NCI-H2196 (cell line): ENCODE data around the gene C1orf159.
A peak's percentile ranks its signal among the peaks of the same experiment; 100 is the strongest.
"Not testable (repeated sequence)": the region's sequence is repeated elsewhere in the genome, so short reads cannot be mapped to it uniquely, and the experiment has no call there.

Source experiments
- DNase-seq: peaks from one replicate; lab custom pipeline; 2025; ENCODE audit not compliant: unreplicated experiment; lab: John Stamatoyannopoulos, UW

C1orf159 gene

GRCh38 chr1:1150100-1150499 is 34.2 kb upstream of the C1orf159 start:
- no peak for DNase-seq

DNA sequence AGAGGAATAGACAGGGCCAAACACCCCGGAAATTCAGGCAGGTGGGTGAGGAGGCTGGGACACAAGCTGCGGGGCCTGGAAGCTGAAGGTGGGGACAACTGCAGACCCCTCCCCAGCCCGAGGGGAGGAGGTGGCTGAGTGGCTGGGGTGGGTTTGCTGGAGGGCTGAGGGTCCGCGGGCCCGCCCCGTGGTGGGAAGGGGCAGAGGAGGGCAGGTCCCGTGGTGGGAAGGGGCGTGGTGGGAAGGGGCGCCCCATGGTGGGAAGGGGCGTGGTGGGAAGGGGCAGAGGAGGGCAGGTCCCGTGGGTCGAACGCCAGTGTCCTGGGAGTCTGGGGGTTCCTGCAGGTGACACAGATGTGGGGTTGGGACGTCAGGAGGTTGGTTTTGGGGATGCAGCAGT is 33.5 kb upstream of the C1orf159 start:
- no peak for DNase-seq

DNA sequence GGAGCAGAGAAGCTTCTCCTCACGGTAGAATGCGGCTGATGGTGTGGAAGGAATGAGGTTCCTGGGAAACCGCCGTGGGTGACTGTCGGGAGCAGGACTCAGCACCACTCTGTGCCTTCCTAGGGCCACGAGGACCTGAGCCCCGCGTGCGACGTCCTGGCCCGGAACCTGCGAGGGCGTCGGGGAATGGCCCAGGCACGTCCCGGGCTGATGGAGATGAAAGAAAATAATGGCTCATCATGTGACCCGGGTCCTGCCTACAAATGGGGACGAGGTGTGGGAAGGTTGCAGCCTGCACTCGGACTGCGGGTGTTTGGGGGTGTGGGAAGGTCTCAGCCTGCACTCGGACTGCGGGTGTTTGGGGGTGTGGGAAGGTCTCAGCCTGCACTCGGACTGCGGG is 32.7 kb upstream of the C1orf159 start:
- no peak for DNase-seq

GRCh38 chr1:1148061-1148460 is 32.2 kb upstream of the C1orf159 start:
- DNase-seq, result no peak

DNA sequence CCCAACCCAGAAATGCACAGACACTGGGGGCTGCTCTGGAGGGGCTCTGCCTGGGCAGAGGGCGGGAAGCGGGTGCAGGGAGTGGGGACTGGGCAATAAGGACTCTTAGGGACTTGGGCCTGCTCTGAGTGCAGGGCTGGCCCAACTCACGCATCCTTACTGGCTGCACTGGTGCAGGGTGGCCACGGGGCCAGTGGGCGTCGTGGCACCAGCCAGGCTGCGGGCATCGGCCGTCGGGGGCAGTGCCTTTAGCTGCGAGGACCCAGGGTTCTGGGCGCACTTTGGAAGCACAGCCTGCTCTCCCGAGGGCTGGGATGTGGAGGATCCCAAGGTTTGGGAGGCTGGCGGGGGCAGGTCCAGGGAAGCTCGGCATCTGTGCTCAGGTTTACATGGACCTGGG is 30.7 kb upstream of the C1orf159 start:
- no peak for DNase-seq

DNA sequence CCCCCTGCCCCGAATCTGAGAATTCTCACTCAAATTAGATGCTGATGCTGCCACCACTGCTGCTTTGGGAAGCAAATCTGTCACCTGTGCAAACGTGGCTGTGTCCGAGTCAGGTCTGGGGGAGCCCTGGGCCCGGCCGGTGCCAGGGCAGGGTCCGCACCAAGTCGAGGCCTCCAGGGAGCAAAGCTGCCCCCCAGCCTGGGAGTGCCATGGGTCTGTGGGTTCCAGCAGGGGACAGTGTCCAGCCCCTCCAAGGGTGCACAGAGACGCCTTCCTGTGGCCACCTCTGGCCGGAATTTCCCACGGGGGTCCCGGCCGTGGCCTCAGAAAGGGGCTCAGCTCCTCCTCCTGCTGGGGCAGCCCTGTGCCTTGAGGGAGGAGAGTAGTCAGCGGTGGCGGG is 30.1 kb upstream of the C1orf159 start:
- no peak for DNase-seq

DNA sequence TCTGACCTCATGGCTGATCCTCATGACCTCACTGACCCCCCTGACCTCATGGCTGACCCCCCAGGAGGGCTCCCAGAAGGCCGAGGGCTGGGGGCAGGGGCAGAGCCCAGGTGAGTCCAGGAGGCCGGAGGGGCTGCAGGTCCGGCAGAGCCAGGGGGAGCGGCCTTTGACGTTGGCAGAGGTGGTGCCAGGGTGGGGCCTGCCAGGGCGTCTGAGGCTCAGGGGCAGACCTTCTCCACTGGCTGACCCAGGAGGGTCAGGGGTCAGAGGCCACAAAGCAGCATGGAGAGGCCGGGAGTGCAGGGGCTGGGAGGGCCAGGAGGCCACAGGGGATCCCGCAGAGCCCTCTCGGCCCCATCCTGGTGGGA is 29.6 kb upstream of the C1orf159 start:
- no peak for DNase-seq

DNA sequence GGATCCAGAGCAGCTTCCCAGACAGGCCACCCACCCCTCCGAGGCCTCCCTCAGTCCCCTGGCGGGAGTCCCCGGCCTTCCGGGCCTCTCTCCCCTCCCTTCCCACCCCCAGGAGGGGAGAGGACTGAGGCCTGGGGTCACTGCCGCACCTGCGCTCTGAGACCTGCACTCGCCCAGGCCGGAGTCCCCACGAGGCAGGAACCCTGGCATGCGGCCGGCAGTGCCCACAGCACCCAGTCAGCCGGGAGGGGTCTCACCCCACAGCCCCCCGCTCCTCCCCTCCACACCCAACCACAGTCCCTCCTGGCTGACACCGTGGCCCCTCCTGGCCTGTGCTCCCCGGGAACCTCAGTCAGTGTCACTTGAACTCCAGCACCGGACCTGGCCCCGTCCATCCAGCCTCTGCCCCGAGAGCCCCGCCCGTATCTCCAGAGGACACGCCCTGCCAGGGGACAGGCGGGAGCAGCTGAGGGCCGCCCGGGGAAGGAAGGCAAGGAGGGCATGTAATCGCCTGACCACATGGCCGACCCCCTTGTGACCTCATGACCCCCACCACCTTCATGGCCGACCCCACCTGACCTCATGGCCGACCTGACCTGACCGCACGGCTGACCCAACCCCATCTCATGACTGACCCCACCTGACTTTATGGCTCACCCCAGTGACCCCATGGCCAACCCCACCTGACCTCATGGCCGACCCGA is 29.1 kb upstream of the C1orf159 start:
- DNase-seq, result no peak

- DNase-seq, result peak; percentile 89
Measured at GRCh38 chr1:1144122-1144842, 28.4 kb upstream of the C1orf159 start.

- no peak for DNase-seq
Measured at GRCh38 chr1:1143636-1144035, 27.7 kb upstream of the C1orf159 start.

- DNase-seq, result no peak
Measured at GRCh38 chr1:1142844-1143243, 27.0 kb upstream of the C1orf159 start.

DNA sequence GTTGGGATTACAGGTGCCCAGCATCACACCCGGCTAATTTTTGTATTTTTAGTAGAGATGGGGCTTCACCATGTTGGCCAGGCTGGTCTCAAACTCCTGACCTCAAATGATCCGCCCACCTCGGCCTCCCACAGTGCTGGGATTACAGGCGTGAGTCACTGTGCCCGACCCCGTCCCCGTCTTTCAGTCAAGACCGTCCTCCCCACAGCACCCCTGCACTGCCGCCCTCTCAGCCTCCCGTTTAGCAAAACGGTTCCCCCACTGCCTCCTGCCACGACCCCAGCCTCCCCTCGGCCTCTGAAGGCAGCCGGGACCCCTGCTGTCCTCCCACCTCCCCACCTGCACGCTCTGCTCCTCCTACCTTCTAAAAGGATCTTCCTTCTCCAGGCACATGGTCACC is 26.5 kb upstream of the C1orf159 start:
- DNase-seq, result not testable (repeated sequence)

- DNase-seq, result no peak
Measured at GRCh38 chr1:1141911-1142250, 26.0 kb upstream of the C1orf159 start.

DNA sequence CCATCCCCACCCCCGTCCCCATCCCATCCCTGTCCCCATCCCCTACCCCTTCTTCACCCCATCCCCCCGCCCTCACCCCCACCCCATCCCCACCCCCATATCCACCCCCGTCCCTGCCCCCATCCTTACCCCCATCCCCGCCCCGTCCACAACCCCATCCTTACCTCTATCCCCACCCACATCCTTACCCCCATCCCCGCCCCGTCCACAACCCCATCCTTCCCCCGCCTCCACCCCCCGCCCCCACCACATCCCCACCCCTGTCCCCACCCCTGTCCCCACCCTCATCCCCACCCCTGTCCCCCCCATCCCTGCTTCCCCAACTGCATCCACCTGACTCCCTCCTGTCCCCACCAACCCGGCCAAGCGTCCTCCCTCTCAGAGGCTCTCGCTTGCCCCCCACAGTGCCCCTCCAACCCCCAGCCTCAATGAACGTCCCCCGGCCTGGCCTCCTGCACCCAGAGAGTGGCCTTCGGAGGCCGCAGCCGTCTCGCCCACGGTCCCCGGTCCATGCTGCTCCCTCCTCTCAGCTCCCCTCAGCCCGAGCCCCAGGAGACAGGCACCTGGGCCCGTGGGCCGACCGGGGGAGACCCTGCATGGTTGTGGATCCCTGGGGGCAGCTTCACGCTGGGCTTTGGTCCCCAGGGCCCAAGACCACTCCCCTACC is 25.5 kb upstream of the C1orf159 start:
- DNase-seq, result no peak

GRCh38 chr1:1140673-1141072 is 24.8 kb upstream of the C1orf159 start:
- no peak for DNase-seq

DNA sequence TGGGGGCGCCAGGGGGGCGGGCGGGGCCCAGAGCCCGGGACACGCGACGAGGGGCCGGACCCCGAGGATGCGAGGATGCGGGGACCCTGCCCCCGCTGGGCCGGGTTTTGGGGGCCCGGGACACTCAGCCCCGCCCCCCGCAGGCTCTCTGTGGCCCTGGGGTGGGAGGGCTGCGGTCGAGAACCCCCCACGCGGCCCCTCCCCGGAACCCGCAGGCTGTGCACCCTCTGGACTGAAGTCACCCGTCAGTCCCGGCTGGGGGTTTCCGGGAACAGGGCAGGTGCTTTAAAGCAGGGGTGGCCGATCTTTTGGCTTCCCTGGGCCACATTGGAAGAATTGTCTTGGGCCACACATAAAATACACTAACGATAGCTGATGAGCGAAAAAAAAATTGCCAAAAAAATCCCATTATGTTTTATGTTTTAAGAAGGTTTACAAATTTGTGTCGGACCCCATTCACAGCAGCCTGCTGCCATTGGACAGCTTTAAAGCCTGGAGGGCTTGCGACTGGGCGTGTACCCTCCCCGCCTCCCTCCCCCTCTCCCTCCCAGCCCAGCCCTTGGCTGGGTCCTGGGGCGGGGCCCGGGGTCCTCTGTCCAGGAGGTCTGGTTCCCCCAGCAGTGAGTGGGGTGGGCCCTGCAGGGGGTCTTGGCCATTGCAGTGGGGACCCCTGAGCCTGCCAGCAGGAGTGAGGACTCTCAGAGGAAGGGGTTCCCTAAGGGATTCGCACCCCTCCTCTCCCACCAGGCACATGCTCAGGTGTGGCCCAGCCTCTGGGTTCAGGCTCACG is 21.6 kb upstream of the C1orf159 start:
- peak; percentile 34 for DNase-seq

- DNase-seq, result peak; percentile 85
Measured at GRCh38 chr1:1136547-1137230, 20.8 kb upstream of the C1orf159 start.

- peak; percentile 29 for DNase-seq
Measured at GRCh38 chr1:1135339-1136136, 19.6 kb upstream of the C1orf159 start.

- no peak for DNase-seq
Measured at GRCh38 chr1:1134300-1134970, 18.5 kb upstream of the C1orf159 start.
